SK-N-SH (cell line): ENCODE results near the gene SNX2. TPM values are rescaled to one million over a fixed set of nuclear protein-coding genes. Genes with fewer than 3 reads are reported as not detected.

ENCODE experiments used
- CTCF ChIA-PET: fragments of 300-600, 350-600 bp; formaldehyde crosslinking; extraction: SDS; loops from one replicate; lab custom pipeline; 2021; lab: Yijun Ruan, JAX
- POLR2A ChIA-PET: fragments of 350-600 bp; sonication (Branson Sonifier 250); formaldehyde crosslinking; extraction: SDS; loops from one replicate; lab custom pipeline; 2020; ENCODE audit warnings: antibody characterized with exemption, inconsistent platforms; lab: Yijun Ruan, JAX
- DNase-seq: peaks from one replicate; pipeline ENCODE4 v3.0.0; 2012
- H2AFZ ChIP-seq: fragments of 200-600 bp; sonication (generic); 2 replicates; pipeline ENCODE4 v1.8.1; 2016; ENCODE audit warnings: antibody characterized with exemption, mild to moderate bottlenecking, low read depth
- H3F3A ChIP-seq: fragments of 200-600 bp; sonication (generic); replicated peaks from 2 replicates; pipeline ENCODE3; 2016; ENCODE audit warnings: antibody characterized with exemption, mild to moderate bottlenecking; ENCODE audit not compliant: insufficient read depth
- H3K27ac ChIP-seq, 2 experiments: fragments of 200-500 bp in 1 of 2; fragments of 200-600 bp in 1 of 2; sonication (Bioruptor generic) in 1 of 2; sonication (generic), shearing (Covaris generic) in 1 of 2; 2 replicates each; pipeline versions ENCODE4 v1.5.1 to v1.6.1; 2014 to 2016; ENCODE audit warnings: low read depth in 2 of 2, inconsistent platforms in 1 of 2, low read length in 1 of 2, mild to moderate bottlenecking in 1 of 2, mixed read lengths in 1 of 2
- H3K27me3 ChIP-seq: fragments of 200-600 bp; sonication (generic), shearing (Covaris generic); 2 replicates; pipeline ENCODE4 v1.6.1; 2016; ENCODE audit warnings: mixed run types; ENCODE audit not compliant: insufficient read depth
- H3K36me3 ChIP-seq, 2 experiments: fragments of 200-500 bp in 1 of 2; fragments of 200-600 bp in 1 of 2; sonication (Bioruptor generic) in 1 of 2; sonication (generic) in 1 of 2; replicated peaks in 1 of 2; 2 replicates each; pipeline versions ENCODE3 to v1.5.1; 2014 to 2016; ENCODE audit warnings: low read length in 1 of 2, mild to moderate bottlenecking in 1 of 2; ENCODE audit not compliant: insufficient read depth in 2 of 2, control insufficient read depth in 1 of 2
- H3K4me1 ChIP-seq, 2 experiments: fragments of 200-500 bp in 1 of 2; fragments of 200-600 bp in 1 of 2; sonication (Bioruptor generic) in 1 of 2; sonication (generic), shearing (Covaris generic) in 1 of 2; 2 replicates each; pipeline versions ENCODE4 v1.5.1 to v1.6.1; 2014 to 2016; ENCODE audit warnings: low read depth in 1 of 2, low read length in 1 of 2, mixed run types in 1 of 2; ENCODE audit not compliant: insufficient read depth in 2 of 2, control insufficient read depth in 1 of 2
- H3K4me2 ChIP-seq: fragments of 200-600 bp; sonication (generic), shearing (Covaris generic); 2 replicates; pipeline ENCODE4 v1.6.1; 2017; ENCODE audit warnings: mixed run types
- H3K4me3 ChIP-seq, 2 experiments: fragments of 200-500 bp in 1 of 2; fragments of 200-600 bp in 1 of 2; sonication (Bioruptor generic) in 1 of 2; sonication (generic), shearing (Covaris generic) in 1 of 2; 2 replicates each; pipeline versions ENCODE4 v1.5.1 to v1.8.1; 2014 to 2016; ENCODE audit warnings: low read depth in 2 of 2, inconsistent platforms in 1 of 2, low read length in 1 of 2, mild to moderate bottlenecking in 1 of 2, mixed read lengths in 1 of 2, moderate library complexity in 1 of 2
- H3K79me2 ChIP-seq: fragments of 200-600 bp; sonication (generic); 2 replicates; pipeline ENCODE4 v1.8.1; 2017; ENCODE audit warnings: mild to moderate bottlenecking; ENCODE audit not compliant: insufficient read depth
- H3K9ac ChIP-seq: fragments of 200-600 bp; sonication (generic); 2 replicates; pipeline ENCODE4 v1.6.1; 2017; ENCODE audit warnings: mixed run types
- H3K9me2 ChIP-seq: fragments of 200-600 bp; sonication (generic); 2 replicates; pipeline ENCODE4 v1.6.1; 2017; ENCODE audit warnings: mixed run types
- H3K9me3 ChIP-seq: fragments of 200-600 bp; sonication (generic); 2 replicates; pipeline ENCODE4 v1.6.1; 2017; ENCODE audit warnings: mixed run types, mild to moderate bottlenecking, moderate library complexity
- H4K20me1 ChIP-seq: fragments of 200-600 bp; sonication (generic); 2 replicates; pipeline ENCODE4 v1.6.1; 2017; ENCODE audit warnings: mild to moderate bottlenecking, mixed run types; ENCODE audit not compliant: insufficient read depth
- CHD2 ChIP-seq: fragments of 150-350 bp; IDR thresholded peaks from 2 replicates; pipeline ENCODE4 v1.6.1; 2018; ENCODE audit warnings: low read length; ENCODE audit not compliant: partially characterized antibody
- CTCF ChIP-seq: fragments of 200-600 bp; sonication (generic); IDR thresholded peaks from 2 replicates; pipeline ENCODE4 v1.6.1; 2017; ENCODE audit warnings: antibody characterized with exemption, mild to moderate bottlenecking, moderate library complexity
- ELF1 ChIP-seq: IDR thresholded peaks from 2 replicates; pipeline ENCODE4 v1.4.0; 2012
- EP300 ChIP-seq, 2 experiments: IDR thresholded peaks; 2 replicates each; pipeline versions ENCODE4 v1.4.0 to v1.6.1; 2012; ENCODE audit warnings: borderline replicate concordance in 1 of 2, low read depth in 1 of 2, low read length in 1 of 2
- FOXM1 ChIP-seq: IDR thresholded peaks from 2 replicates; pipeline ENCODE4 v1.4.0; 2012; ENCODE audit warnings: low read depth, mild to moderate bottlenecking
- GABPA ChIP-seq: IDR thresholded peaks from 2 replicates; pipeline ENCODE4 v1.4.0; 2012; ENCODE audit warnings: low read depth, mild to moderate bottlenecking
- GATA2 ChIP-seq: sonication (generic); formaldehyde crosslinking; IDR thresholded peaks from 2 replicates; pipeline ENCODE4 v1.5.0; 2020; ENCODE audit warnings: mild to moderate bottlenecking, missing genetic modification reagents
- JUND ChIP-seq: IDR thresholded peaks from 2 replicates; pipeline ENCODE4 v1.4.0; 2012
- NFIC ChIP-seq: IDR thresholded peaks from 2 replicates; pipeline ENCODE4 v1.4.0; 2012; ENCODE audit warnings: borderline replicate concordance
- PBX3 ChIP-seq: IDR thresholded peaks from 2 replicates; pipeline ENCODE4; 2012
- POLR2AphosphoS5 ChIP-seq: IDR thresholded peaks from 2 replicates; pipeline ENCODE4 v1.6.1; 2012; ENCODE audit warnings: low read depth, low read length
- RAD21 ChIP-seq: IDR thresholded peaks from 2 replicates; pipeline ENCODE4 v1.6.1; 2012; ENCODE audit warnings: mild to moderate bottlenecking, low read length
- RCOR1 ChIP-seq: fragments of 150-350 bp; IDR thresholded peaks from 2 replicates; pipeline ENCODE4 v1.6.1; 2017; ENCODE audit warnings: antibody characterized with exemption, low read length
- RFX5 ChIP-seq: IDR thresholded peaks from 2 replicates; pipeline ENCODE4 v1.6.1; 2012; ENCODE audit warnings: mild to moderate bottlenecking, improper control_type of control experiment, low read length
- RXRA ChIP-seq: IDR thresholded peaks from 2 replicates; pipeline ENCODE4 v1.4.0; 2012; ENCODE audit warnings: low read depth, mild to moderate bottlenecking, borderline replicate concordance
- SIN3A ChIP-seq: IDR thresholded peaks from 2 replicates; pipeline ENCODE4 v1.6.1; 2012; ENCODE audit warnings: low read depth, mild to moderate bottlenecking, low read length, moderate library complexity, borderline replicate concordance
- TCF12 ChIP-seq: IDR thresholded peaks from 2 replicates; pipeline ENCODE4 v1.4.0; 2012
- TEAD4 ChIP-seq: IDR thresholded peaks from 2 replicates; pipeline ENCODE4 v1.4.0; 2012; ENCODE audit warnings: mild to moderate bottlenecking, borderline replicate concordance; ENCODE audit not compliant: insufficient read depth
- USF2 ChIP-seq: fragments of 150-350 bp; IDR thresholded peaks from 2 replicates; pipeline ENCODE4 v1.6.1; 2017; ENCODE audit warnings: antibody characterized with exemption, low read length, low read depth, borderline replicate concordance
- ZBTB33 ChIP-seq: IDR thresholded peaks from 2 replicates; pipeline ENCODE4 v1.4.0; 2012; ENCODE audit warnings: low read depth, borderline replicate concordance
- WGBS: methylation state at CpG from one replicate; pipeline ENCODE4 v1.1.6; 2017; ENCODE audit warnings: low lambda C conversion rate; 5-methylcytosine and 5-hydroxymethylcytosine counted together
- polyA plus RNA-seq, 3 experiments: library from polyadenylated mRNA; depleted of rRNA; stranded (reverse); fragments of >200 nt; gene quantifications; 2 replicates each; pipeline ENCODE4 v1.2.3, GENCODE V29; 2012

The SNX2 gene
- polyA plus RNA-seq, 1 of the 3 experiments (the other 2 are of a cell fraction): 17.4 TPM

- no peak for DNase-seq
- Histone ChIP-seq H3F3A (no peaks in the 10 kb centered on the region), H3K36me3 (peaks cover 0 to 6% of the 10 kb centered on the region in 2 experiments), H3K4me1 (peaks cover 5 to 11% of the 10 kb centered on the region in 2 experiments; a peak in 3 of 4 replicates), H3K9ac (no peak overlapping the region), H3K27ac (no peak overlapping the region), H3K4me2 (no peak overlapping the region), H3K9me3 (peaks cover 5% of the 10 kb centered on the region; the same call in 1 of the 2 replicates), H4K20me1 (peaks cover 10% of the 10 kb centered on the region; the same call in 1 of the 2 replicates), H3K4me3 (no peak overlapping the region), H3K9me2 (no peaks in the 10 kb centered on the region), H3K27me3 (no peaks in the 10 kb centered on the region), H2AFZ (no peak overlapping the region), H3K79me2 (peaks cover 72% of the 10 kb centered on the region)
- CTCF ChIA-PET: no interaction called here
- POLR2A ChIA-PET: interaction anchor here (1.1 kb wide), 1 partner anchor 68 kb away, joined by 3 read pairs; no protein-coding TSS in a partner anchor
- WGBS: 93% methylated on average over 4 of the region's 4 CpGs
- no peak for TF ChIP-seq RXRA
Observed at GRCh38 chr5:122778157-122778556, 3.3 kb downstream of the SNX2 start.

- POLR2A ChIA-PET: no interaction called here
- TF ChIP-seq FOXM1: no peak
- no peak for TF ChIP-seq ELF1
- no peak for TF ChIP-seq NFIC
- no peak for TF ChIP-seq PBX3
- TF ChIP-seq CTCF: no peak
- no peak for TF ChIP-seq SIN3A
- TF ChIP-seq GABPA: no peak
- TF ChIP-seq TEAD4: no peak
- no peak for TF ChIP-seq ZBTB33
- no peak for TF ChIP-seq TCF12
- TF ChIP-seq EP300 (IDR thresholded peaks at IDR 0.05; ENCODE audit: borderline replicate concordance in 1 of 2, low read depth in 1 of 2, low read length in 1 of 2): no peak
- no peak for TF ChIP-seq RCOR1
- TF ChIP-seq GATA2: no peak
- TF ChIP-seq USF2: no peak
- TF ChIP-seq RFX5: no peak
- TF ChIP-seq POLR2AphosphoS5: no peak
- TF ChIP-seq CHD2: no peak
- no peak for TF ChIP-seq JUND
- no peak for TF ChIP-seq RAD21
Observed at GRCh38 chr5:122779451-122779850, 4.6 kb downstream of the SNX2 start.

More at GRCh38 chr5:122779451-122779850, 4.6 kb downstream of the SNX2 start:
- Histone ChIP-seq H3K79me2 (peaks cover 77% of the 10 kb centered on the region), H3K36me3 (peaks cover 0 to 6% of the 10 kb centered on the region in 2 experiments), H3K9me2 (no peaks in the 10 kb centered on the region), H3K4me3 (no peak overlapping the region), H3K27ac (no peak overlapping the region), H2AFZ (no peak overlapping the region), H3K4me2 (no peak overlapping the region), H3K9me3 (peaks cover 5% of the 10 kb centered on the region; the same call in 1 of the 2 replicates), H3K9ac (no peak overlapping the region), H3F3A (no peaks in the 10 kb centered on the region), H4K20me1 (peaks cover 10% of the 10 kb centered on the region; the same call in 1 of the 2 replicates), H3K27me3 (no peaks in the 10 kb centered on the region), H3K4me1 (peaks cover 3 to 11% of the 10 kb centered on the region in 2 experiments; a peak in 3 of 4 replicates)
- WGBS: 92% methylated on average over 4 of the region's 4 CpGs
- CTCF ChIA-PET: no interaction called here
- DNase-seq: no peak
